SK-N-SH (cell line): Measurements from ENCODE around the gene VTCN1. TPM values are rescaled to one million over a fixed set of nuclear protein-coding genes. Genes with fewer than 3 reads are reported as not detected.
A peak's percentile ranks its signal among the peaks of the same experiment; 100 is the strongest.

ENCODE experiments used
- CTCF ChIA-PET: fragments of 300-600, 350-600 bp; formaldehyde crosslinking; extraction: SDS; loops from one replicate; lab custom pipeline; 2021; lab: Yijun Ruan, JAX
- POLR2A ChIA-PET: fragments of 350-600 bp; sonication (Branson Sonifier 250); formaldehyde crosslinking; extraction: SDS; loops from one replicate; lab custom pipeline; 2020; ENCODE audit warnings: antibody characterized with exemption, inconsistent platforms; lab: Yijun Ruan, JAX
- DNase-seq: peaks from one replicate; pipeline ENCODE4 v3.0.0; 2012
- H2AFZ ChIP-seq: fragments of 200-600 bp; sonication (generic); 2 replicates; pipeline ENCODE4 v1.8.1; 2016; ENCODE audit warnings: antibody characterized with exemption, mild to moderate bottlenecking, low read depth
- H3F3A ChIP-seq: fragments of 200-600 bp; sonication (generic); replicated peaks from 2 replicates; pipeline ENCODE3; 2016; ENCODE audit warnings: antibody characterized with exemption, mild to moderate bottlenecking; ENCODE audit not compliant: insufficient read depth
- H3K27ac ChIP-seq, 2 experiments: fragments of 200-500 bp in 1 of 2; fragments of 200-600 bp in 1 of 2; sonication (Bioruptor generic) in 1 of 2; sonication (generic), shearing (Covaris generic) in 1 of 2; 2 replicates each; pipeline versions ENCODE4 v1.5.1 to v1.6.1; 2014 to 2016; ENCODE audit warnings: low read depth in 2 of 2, inconsistent platforms in 1 of 2, low read length in 1 of 2, mild to moderate bottlenecking in 1 of 2, mixed read lengths in 1 of 2
- H3K27me3 ChIP-seq: fragments of 200-600 bp; sonication (generic), shearing (Covaris generic); 2 replicates; pipeline ENCODE4 v1.6.1; 2016; ENCODE audit warnings: mixed run types; ENCODE audit not compliant: insufficient read depth
- H3K36me3 ChIP-seq, 2 experiments: fragments of 200-500 bp in 1 of 2; fragments of 200-600 bp in 1 of 2; sonication (Bioruptor generic) in 1 of 2; sonication (generic) in 1 of 2; replicated peaks in 1 of 2; 2 replicates each; pipeline versions ENCODE3 to v1.5.1; 2014 to 2016; ENCODE audit warnings: low read length in 1 of 2, mild to moderate bottlenecking in 1 of 2; ENCODE audit not compliant: insufficient read depth in 2 of 2, control insufficient read depth in 1 of 2
- H3K4me1 ChIP-seq, 2 experiments: fragments of 200-500 bp in 1 of 2; fragments of 200-600 bp in 1 of 2; sonication (Bioruptor generic) in 1 of 2; sonication (generic), shearing (Covaris generic) in 1 of 2; 2 replicates each; pipeline versions ENCODE4 v1.5.1 to v1.6.1; 2014 to 2016; ENCODE audit warnings: low read depth in 1 of 2, low read length in 1 of 2, mixed run types in 1 of 2; ENCODE audit not compliant: insufficient read depth in 2 of 2, control insufficient read depth in 1 of 2
- H3K4me2 ChIP-seq: fragments of 200-600 bp; sonication (generic), shearing (Covaris generic); 2 replicates; pipeline ENCODE4 v1.6.1; 2017; ENCODE audit warnings: mixed run types
- H3K4me3 ChIP-seq, 2 experiments: fragments of 200-500 bp in 1 of 2; fragments of 200-600 bp in 1 of 2; sonication (Bioruptor generic) in 1 of 2; sonication (generic), shearing (Covaris generic) in 1 of 2; 2 replicates each; pipeline versions ENCODE4 v1.5.1 to v1.8.1; 2014 to 2016; ENCODE audit warnings: low read depth in 2 of 2, inconsistent platforms in 1 of 2, low read length in 1 of 2, mild to moderate bottlenecking in 1 of 2, mixed read lengths in 1 of 2, moderate library complexity in 1 of 2
- H3K79me2 ChIP-seq: fragments of 200-600 bp; sonication (generic); 2 replicates; pipeline ENCODE4 v1.8.1; 2017; ENCODE audit warnings: mild to moderate bottlenecking; ENCODE audit not compliant: insufficient read depth
- H3K9ac ChIP-seq: fragments of 200-600 bp; sonication (generic); 2 replicates; pipeline ENCODE4 v1.6.1; 2017; ENCODE audit warnings: mixed run types
- H3K9me2 ChIP-seq: fragments of 200-600 bp; sonication (generic); 2 replicates; pipeline ENCODE4 v1.6.1; 2017; ENCODE audit warnings: mixed run types
- H3K9me3 ChIP-seq: fragments of 200-600 bp; sonication (generic); 2 replicates; pipeline ENCODE4 v1.6.1; 2017; ENCODE audit warnings: mixed run types, mild to moderate bottlenecking, moderate library complexity
- H4K20me1 ChIP-seq: fragments of 200-600 bp; sonication (generic); 2 replicates; pipeline ENCODE4 v1.6.1; 2017; ENCODE audit warnings: mild to moderate bottlenecking, mixed run types; ENCODE audit not compliant: insufficient read depth
- CTCF ChIP-seq: fragments of 200-600 bp; sonication (generic); IDR thresholded peaks from 2 replicates; pipeline ENCODE4 v1.6.1; 2017; ENCODE audit warnings: antibody characterized with exemption, mild to moderate bottlenecking, moderate library complexity
- FOXJ3 ChIP-seq: sonication (generic); formaldehyde crosslinking; IDR thresholded peaks from 2 replicates; pipeline ENCODE4 v1.5.1; 2020; ENCODE audit warnings: mild to moderate bottlenecking, missing genetic modification reagents
- FOXM1 ChIP-seq: IDR thresholded peaks from 2 replicates; pipeline ENCODE4 v1.4.0; 2012; ENCODE audit warnings: low read depth, mild to moderate bottlenecking
- NRF1 ChIP-seq: IDR thresholded peaks from 2 replicates; pipeline ENCODE4 v1.6.1; 2012; ENCODE audit warnings: low read depth, mild to moderate bottlenecking, low read length
- RAD21 ChIP-seq: IDR thresholded peaks from 2 replicates; pipeline ENCODE4 v1.6.1; 2012; ENCODE audit warnings: mild to moderate bottlenecking, low read length
- RFX5 ChIP-seq: IDR thresholded peaks from 2 replicates; pipeline ENCODE4 v1.6.1; 2012; ENCODE audit warnings: mild to moderate bottlenecking, improper control_type of control experiment, low read length
- SIN3A ChIP-seq: IDR thresholded peaks from 2 replicates; pipeline ENCODE4 v1.6.1; 2012; ENCODE audit warnings: low read depth, mild to moderate bottlenecking, low read length, moderate library complexity, borderline replicate concordance
- SMC3 ChIP-seq: IDR thresholded peaks from 2 replicates; pipeline ENCODE4 v1.6.1; 2012; ENCODE audit warnings: low read depth, low read length, improper control_type of control experiment
- TCF12 ChIP-seq: IDR thresholded peaks from 2 replicates; pipeline ENCODE4 v1.4.0; 2012
- whole genome bisulfite sequencing: methylation state at CpG from one replicate; pipeline ENCODE4 v1.1.6; 2017; ENCODE audit warnings: low lambda C conversion rate; 5-methylcytosine and 5-hydroxymethylcytosine counted together
- polyA plus RNA-seq, 3 experiments: library from polyadenylated mRNA; depleted of rRNA; stranded (reverse); fragments of >200 nt; gene quantifications; 2 replicates each; pipeline ENCODE4 v1.2.3, GENCODE V29; 2012
- TF ChIP-seq, protein P1 (sequence below): IDR thresholded peaks from 2 replicates; pipeline ENCODE4 v1.6.1; 2012; ENCODE audit warnings: mild to moderate bottlenecking, low read depth, low read length, moderate library complexity
- TF ChIP-seq, protein P2 (sequence below): IDR thresholded peaks from 2 replicates; pipeline ENCODE4; 2012

The VTCN1 gene
- polyA plus RNA-seq, 1 of the 3 experiments (the other 2 are of a cell fraction) = not detected

DNA sequence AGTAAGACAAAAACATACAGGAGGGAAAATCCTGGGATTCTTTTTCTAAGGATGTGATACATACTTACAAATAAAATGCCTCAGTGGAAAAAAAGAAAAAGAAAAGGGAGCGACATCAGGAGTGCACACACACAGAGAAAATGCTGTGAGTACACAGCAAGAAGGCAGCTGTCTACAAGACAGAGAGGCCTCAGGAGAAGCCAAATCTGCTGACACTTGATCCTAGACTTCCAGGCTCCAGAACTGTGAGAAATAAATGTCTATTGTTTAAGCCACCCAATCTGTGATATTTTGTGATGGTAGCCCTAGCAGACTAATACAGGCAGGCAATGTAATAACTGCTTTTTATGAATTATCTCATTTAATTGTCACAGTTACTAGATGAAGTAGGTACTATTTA, 72.2 kb downstream of the VTCN1 start:
- H3K36me3 ChIP-seq = no peaks in the 10 kb centered on the region
- CTCF ChIA-PET = interaction anchor here (1.0 to 2.5 kb wide), 2 partner anchors 10 to 224 kb away, joined by 3 to 14 read pairs; no protein-coding TSS in a partner anchor
- no peaks in the 10 kb centered on the region for H3K79me2 ChIP-seq
- H3K9me3 ChIP-seq = no peaks in the 10 kb centered on the region
- H3K27me3 ChIP-seq = no peaks in the 10 kb centered on the region
- 93% methylated on average over 1 of the region's 1 CpG for WGBS
- H2AFZ ChIP-seq = 0 out of 2 replicates have a peak overlapping the region, but pooled peaks have one; percentile 6
- TF ChIP-seq NRF1 (no peak), TCF12 (no peak), FOXJ3 (CRISPR knock-in tag) (no peak), RFX5 (no peak), FOXM1 (no peak), SIN3A (no peak), SMC3 (no peak), RAD21 (no peak), CTCF (no peak)
- TF ChIP-seq, protein P1, sequence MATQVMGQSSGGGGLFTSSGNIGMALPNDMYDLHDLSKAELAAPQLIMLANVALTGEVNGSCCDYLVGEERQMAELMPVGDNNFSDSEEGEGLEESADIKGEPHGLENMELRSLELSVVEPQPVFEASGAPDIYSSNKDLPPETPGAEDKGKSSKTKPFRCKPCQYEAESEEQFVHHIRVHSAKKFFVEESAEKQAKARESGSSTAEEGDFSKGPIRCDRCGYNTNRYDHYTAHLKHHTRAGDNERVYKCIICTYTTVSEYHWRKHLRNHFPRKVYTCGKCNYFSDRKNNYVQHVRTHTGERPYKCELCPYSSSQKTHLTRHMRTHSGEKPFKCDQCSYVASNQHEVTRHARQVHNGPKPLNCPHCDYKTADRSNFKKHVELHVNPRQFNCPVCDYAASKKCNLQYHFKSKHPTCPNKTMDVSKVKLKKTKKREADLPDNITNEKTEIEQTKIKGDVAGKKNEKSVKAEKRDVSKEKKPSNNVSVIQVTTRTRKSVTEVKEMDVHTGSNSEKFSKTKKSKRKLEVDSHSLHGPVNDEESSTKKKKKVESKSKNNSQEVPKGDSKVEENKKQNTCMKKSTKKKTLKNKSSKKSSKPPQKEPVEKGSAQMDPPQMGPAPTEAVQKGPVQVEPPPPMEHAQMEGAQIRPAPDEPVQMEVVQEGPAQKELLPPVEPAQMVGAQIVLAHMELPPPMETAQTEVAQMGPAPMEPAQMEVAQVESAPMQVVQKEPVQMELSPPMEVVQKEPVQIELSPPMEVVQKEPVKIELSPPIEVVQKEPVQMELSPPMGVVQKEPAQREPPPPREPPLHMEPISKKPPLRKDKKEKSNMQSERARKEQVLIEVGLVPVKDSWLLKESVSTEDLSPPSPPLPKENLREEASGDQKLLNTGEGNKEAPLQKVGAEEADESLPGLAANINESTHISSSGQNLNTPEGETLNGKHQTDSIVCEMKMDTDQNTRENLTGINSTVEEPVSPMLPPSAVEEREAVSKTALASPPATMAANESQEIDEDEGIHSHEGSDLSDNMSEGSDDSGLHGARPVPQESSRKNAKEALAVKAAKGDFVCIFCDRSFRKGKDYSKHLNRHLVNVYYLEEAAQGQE = no peak
- TF ChIP-seq, protein P2, sequence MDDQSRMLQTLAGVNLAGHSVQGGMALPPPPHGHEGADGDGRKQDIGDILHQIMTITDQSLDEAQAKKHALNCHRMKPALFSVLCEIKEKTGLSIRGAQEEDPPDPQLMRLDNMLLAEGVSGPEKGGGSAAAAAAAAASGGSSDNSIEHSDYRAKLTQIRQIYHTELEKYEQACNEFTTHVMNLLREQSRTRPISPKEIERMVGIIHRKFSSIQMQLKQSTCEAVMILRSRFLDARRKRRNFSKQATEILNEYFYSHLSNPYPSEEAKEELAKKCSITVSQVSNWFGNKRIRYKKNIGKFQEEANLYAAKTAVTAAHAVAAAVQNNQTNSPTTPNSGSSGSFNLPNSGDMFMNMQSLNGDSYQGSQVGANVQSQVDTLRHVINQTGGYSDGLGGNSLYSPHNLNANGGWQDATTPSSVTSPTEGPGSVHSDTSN = no peak
- DNase-seq = no peak
- no peak overlapping the region for H3K4me2 ChIP-seq
- no peak overlapping the region for H3K27ac ChIP-seq
- no peak overlapping the region for H3K9ac ChIP-seq
- peaks cover 2 to 12% of the 10 kb centered on the region in 2 experiments; a peak in 2 of 4 replicates for H3K4me1 ChIP-seq
- no peaks in the 10 kb centered on the region for H4K20me1 ChIP-seq
- no peaks in the 10 kb centered on the region for H3K9me2 ChIP-seq
- H3F3A ChIP-seq = peaks cover 7% of the 10 kb centered on the region
- POLR2A ChIA-PET = no interaction called here
- no peak overlapping the region for H3K4me3 ChIP-seq
